DND-41 (cell line): ENCODE results near the gene PDE7B.

Experiments
- ATAC-seq: fragments of 200-7000 bp; cut with Tn5 transposase; 3 replicates; pipeline ENCODE4 v1.9.1; 2021; ENCODE audit warnings: low read depth; ENCODE audit not compliant: insufficient read depth
- DNase-seq: peaks from one replicate; pipeline ENCODE4 v3.0.0-alpha.2; 2020
- H2AFZ ChIP-seq: 2 replicates; pipeline ENCODE4 v1.6.0; 2012; ENCODE audit warnings: low read depth, low read length
- H3K27ac ChIP-seq: 2 replicates; pipeline ENCODE4 v1.5.1; 2012; ENCODE audit warnings: low read length, inconsistent platforms
- H3K27me3 ChIP-seq: fragments of 200-600 bp; sonication (generic); 2 replicates; pipeline ENCODE4 v1.6.0; 2012; ENCODE audit warnings: low read length, mild to moderate bottlenecking, inconsistent platforms; ENCODE audit not compliant: insufficient read depth, poor library complexity
- H3K36me3 ChIP-seq: 2 replicates; pipeline ENCODE4 v1.5.1; 2012; ENCODE audit warnings: low read length, inconsistent platforms; ENCODE audit not compliant: insufficient read depth
- H3K4me1 ChIP-seq: 2 replicates; pipeline ENCODE4 v1.5.1; 2012; ENCODE audit warnings: mild to moderate bottlenecking, low read length; ENCODE audit not compliant: insufficient read depth
- H3K4me2 ChIP-seq: 2 replicates; pipeline ENCODE4 v1.6.0; 2012; ENCODE audit warnings: mild to moderate bottlenecking, moderate library complexity, low read length, inconsistent platforms; ENCODE audit not compliant: insufficient read depth
- H3K4me3 ChIP-seq, 2 experiments: fragments of 200-600 bp in 1 of 2; shearing (Covaris generic) in 1 of 2; 2 replicates each; pipeline ENCODE4 v1.5.1; 2012 to 2016; ENCODE audit warnings: inconsistent platforms in 2 of 2, low read length in 2 of 2, mild to moderate bottlenecking in 2 of 2, low read depth in 1 of 2, moderate library complexity in 1 of 2
- H3K79me2 ChIP-seq: 2 replicates; pipeline ENCODE4 v1.6.0; 2012; ENCODE audit warnings: low read length, inconsistent platforms; ENCODE audit not compliant: insufficient read depth
- H3K9ac ChIP-seq: 2 replicates; pipeline ENCODE4 v1.6.0; 2012; ENCODE audit warnings: low read depth, mild to moderate bottlenecking, inconsistent platforms, low read length, moderate library complexity
- H3K9me3 ChIP-seq: 2 replicates; pipeline ENCODE4 v1.5.1; 2012; ENCODE audit warnings: low read length, moderate library complexity, mild to moderate bottlenecking, inconsistent platforms; ENCODE audit not compliant: insufficient read depth, severe bottlenecking
- H4K20me1 ChIP-seq: 2 replicates; pipeline ENCODE4 v1.6.0; 2012; ENCODE audit warnings: low read length; ENCODE audit not compliant: insufficient read depth
- CTCF ChIP-seq: IDR thresholded peaks from 2 replicates; pipeline ENCODE4 v1.5.1; 2012; ENCODE audit warnings: borderline replicate concordance, low read length, moderate library complexity, mild to moderate bottlenecking; ENCODE audit not compliant: poor library complexity, severe bottlenecking; ENCODE audit errors: extremely low read depth
- EZH2 ChIP-seq: IDR thresholded peaks from 3 replicates; pipeline ENCODE4 v1.6.1; 2012; ENCODE audit warnings: borderline replicate concordance, low read depth, mild to moderate bottlenecking, moderate library complexity, low read length, inconsistent platforms; ENCODE audit not compliant: severe bottlenecking

PDE7B gene

DNA sequence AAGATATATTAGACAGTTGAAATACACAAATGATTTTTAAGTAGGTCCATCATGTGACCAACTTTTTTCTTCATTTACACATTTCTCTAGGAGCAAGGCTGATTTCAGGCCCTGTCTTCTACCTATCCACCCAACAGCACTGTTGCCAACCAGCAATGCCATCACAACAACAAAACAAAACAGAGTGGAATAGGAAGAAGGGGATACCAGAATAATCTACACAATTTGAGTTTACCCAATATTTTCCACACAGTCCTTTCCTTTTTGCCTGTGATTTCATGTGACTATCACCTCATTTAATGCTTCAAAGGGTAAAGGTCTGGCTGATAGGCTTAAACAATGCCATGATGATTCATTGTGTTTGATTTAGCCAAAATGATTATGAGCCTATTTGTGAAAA, 303.7 kb downstream of the PDE7B start:
- H3K36me3 ChIP-seq: no peaks in the 10 kb centered on the region
- TF ChIP-seq CTCF (no peak), EZH2 (no peak)

DNA sequence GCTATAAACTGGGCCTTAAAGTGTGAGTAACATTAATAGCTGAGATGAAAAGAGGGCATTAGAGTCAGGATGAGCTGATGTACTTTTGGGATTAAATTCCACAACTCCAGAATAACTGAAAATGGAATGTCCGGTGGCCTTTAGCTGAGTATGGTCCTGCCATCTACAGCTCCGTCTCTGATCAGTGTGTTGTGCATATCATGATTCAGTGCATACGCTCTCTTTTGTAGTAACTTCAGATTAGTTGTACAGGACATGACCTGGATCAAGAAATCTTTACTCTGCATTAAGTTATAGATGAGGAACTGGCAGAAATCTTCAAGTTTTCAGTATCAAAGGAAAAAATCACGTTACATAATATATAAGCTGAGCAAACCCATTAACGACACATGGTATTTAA, 306.2 kb downstream of the PDE7B start:
- DNase-seq: no peak
- no peak overlapping the region for H3K4me3 ChIP-seq
- no peaks in the 10 kb centered on the region for H3K79me2 ChIP-seq
- no peak overlapping the region for H3K9ac ChIP-seq
- no peak overlapping the region for H3K4me2 ChIP-seq
- TF ChIP-seq CTCF: no peak
- TF ChIP-seq EZH2: no peak
- no peak overlapping the region for H2AFZ ChIP-seq
- no peak for ATAC-seq
- peaks cover 11% of the 10 kb centered on the region for H3K27me3 ChIP-seq
- H3K36me3 ChIP-seq: no peaks in the 10 kb centered on the region
- H3K27ac ChIP-seq: no peak overlapping the region
- no peaks in the 10 kb centered on the region for H4K20me1 ChIP-seq
- H3K4me1 ChIP-seq: no peaks in the 10 kb centered on the region
- no peaks in the 10 kb centered on the region for H3K9me3 ChIP-seq

More for the DNA sequence above, 303.7 kb downstream of the PDE7B start:
- H3K27ac ChIP-seq: no peak overlapping the region
- H3K9me3 ChIP-seq: no peaks in the 10 kb centered on the region
- H3K27me3 ChIP-seq: peaks cover 8% of the 10 kb centered on the region
- no peaks in the 10 kb centered on the region for H4K20me1 ChIP-seq
- H3K9ac ChIP-seq: no peak overlapping the region
- DNase-seq: no peak
- no peak overlapping the region for H3K4me2 ChIP-seq
- ATAC-seq: no peak
- H3K79me2 ChIP-seq: no peaks in the 10 kb centered on the region
- no peaks in the 10 kb centered on the region for H3K4me1 ChIP-seq
- H2AFZ ChIP-seq: no peak overlapping the region
- no peak overlapping the region for H3K4me3 ChIP-seq

DNA sequence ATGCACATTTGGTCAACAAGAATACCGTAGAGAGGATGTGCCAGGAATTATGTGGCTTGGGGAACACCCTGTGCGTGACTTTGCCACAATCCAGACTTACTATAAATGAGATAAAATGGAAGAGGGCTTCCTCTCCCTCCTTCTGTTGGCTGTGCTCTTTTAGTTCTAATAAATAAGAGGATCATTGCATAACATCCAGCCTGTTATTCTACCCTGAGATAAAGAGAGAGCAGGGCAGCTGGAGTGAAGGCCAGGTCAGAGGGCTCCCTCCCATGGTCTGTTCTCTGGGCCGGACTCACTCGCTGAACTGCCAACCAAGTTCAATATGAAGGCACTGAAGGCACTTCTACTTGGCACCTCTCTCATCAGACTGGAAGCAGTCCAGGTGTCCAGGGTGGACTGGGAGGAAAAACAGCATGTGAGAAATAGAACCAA, 306.9 kb downstream of the PDE7B start:
- Histone ChIP-seq H3K27me3 (peaks cover 8% of the 10 kb centered on the region), H3K27ac (no peak overlapping the region), H3K9me3 (no peaks in the 10 kb centered on the region), H3K4me3 (no peak overlapping the region), H4K20me1 (no peaks in the 10 kb centered on the region), H2AFZ (no peak overlapping the region), H3K4me2 (no peak overlapping the region), H3K79me2 (no peaks in the 10 kb centered on the region), H3K9ac (no peak overlapping the region), H3K36me3 (no peaks in the 10 kb centered on the region), H3K4me1 (no peaks in the 10 kb centered on the region)
- ATAC-seq (no peak), DNase-seq (no peak)
- TF ChIP-seq CTCF (no peak), EZH2 (no peak)

- H3K27me3 ChIP-seq: peaks cover 8% of the 10 kb centered on the region
- no peak overlapping the region for H3K4me3 ChIP-seq
- TF ChIP-seq CTCF: no peak
- no peak for TF ChIP-seq EZH2
- no peak overlapping the region for H3K27ac ChIP-seq
- no peaks in the 10 kb centered on the region for H3K79me2 ChIP-seq
- DNase-seq (no peak), ATAC-seq (no peak)
- H3K36me3 ChIP-seq: no peaks in the 10 kb centered on the region
- H2AFZ ChIP-seq: no peak overlapping the region
- no peaks in the 10 kb centered on the region for H3K9me3 ChIP-seq
- no peak overlapping the region for H3K9ac ChIP-seq
- no peak overlapping the region for H3K4me2 ChIP-seq
- H4K20me1 ChIP-seq: no peaks in the 10 kb centered on the region
- no peaks in the 10 kb centered on the region for H3K4me1 ChIP-seq
These were observed 307.5 kb downstream of the PDE7B start for GRCh38 chr6:136158971-136159370.
